GM12892 (cell line): ENCODE data around the gene UBE3D.
"Not testable (repeated sequence)": the region's sequence is repeated elsewhere in the genome, so short reads cannot be mapped to it uniquely, and the experiment has no call there.

Experiments used
- DNase-seq: peaks from one replicate; pipeline ENCODE4 v3.0.0; 2011; ENCODE audit not compliant: insufficient read length
- FAIRE-seq: peaks from 2 replicates; lab custom pipeline; 2011; peaks lifted over from hg19 to GRCh38; lab: Jason Lieb, UNC
- POLR2A ChIP-seq: IDR thresholded peaks from 2 replicates; pipeline ENCODE4 v1.6.1; 2011; ENCODE audit warnings: low read depth, low read length, control low read depth
- POLR2AphosphoS5 ChIP-seq: IDR thresholded peaks from 2 replicates; pipeline ENCODE4 v1.6.1; 2011; ENCODE audit warnings: low read depth, low read length, control low read depth
- TAF1 ChIP-seq: IDR thresholded peaks from 2 replicates; pipeline ENCODE4 v1.6.1; 2011; ENCODE audit warnings: low read depth, mild to moderate bottlenecking, control low read depth, low read length, borderline replicate concordance

Gene UBE3D

DNA sequence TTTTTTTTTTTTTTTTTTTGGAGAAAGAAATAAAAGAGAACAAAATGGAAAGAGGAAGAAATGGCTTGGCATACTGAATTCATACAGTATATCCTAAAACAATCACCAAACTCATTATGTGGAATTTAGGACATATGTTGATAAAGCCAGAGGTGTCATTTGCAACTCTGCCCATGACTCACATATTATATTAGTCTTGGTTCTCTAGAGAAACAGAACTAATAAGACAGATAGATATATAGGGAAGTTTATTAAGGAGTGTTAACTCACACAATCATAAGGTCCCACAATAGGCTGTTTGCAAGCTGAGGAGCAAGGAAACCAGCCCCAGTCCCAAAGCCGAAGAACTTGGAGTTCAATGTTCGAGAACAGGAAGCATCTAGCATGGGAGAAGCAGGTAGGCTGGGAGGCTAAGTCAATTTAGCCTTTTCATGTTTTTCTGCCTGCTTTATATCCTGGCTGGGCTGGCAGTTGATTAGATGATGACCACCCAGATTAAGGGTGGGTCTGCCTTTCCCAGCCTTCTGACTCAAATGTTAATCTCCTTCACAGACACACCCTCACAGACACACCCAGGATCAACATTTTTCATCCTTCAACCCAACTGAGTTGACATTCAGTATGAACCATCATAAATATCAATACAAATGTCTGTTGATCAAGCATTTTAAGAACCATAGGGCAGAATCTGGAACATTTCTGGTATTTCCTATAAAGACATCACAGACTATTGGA lies 102.3 kb downstream of the UBE3D start:
- FAIRE-seq (no peak), DNase-seq (no peak)
- TF ChIP-seq POLR2AphosphoS5 (no peak), TAF1 (no peak), POLR2A (no peak)

DNA sequence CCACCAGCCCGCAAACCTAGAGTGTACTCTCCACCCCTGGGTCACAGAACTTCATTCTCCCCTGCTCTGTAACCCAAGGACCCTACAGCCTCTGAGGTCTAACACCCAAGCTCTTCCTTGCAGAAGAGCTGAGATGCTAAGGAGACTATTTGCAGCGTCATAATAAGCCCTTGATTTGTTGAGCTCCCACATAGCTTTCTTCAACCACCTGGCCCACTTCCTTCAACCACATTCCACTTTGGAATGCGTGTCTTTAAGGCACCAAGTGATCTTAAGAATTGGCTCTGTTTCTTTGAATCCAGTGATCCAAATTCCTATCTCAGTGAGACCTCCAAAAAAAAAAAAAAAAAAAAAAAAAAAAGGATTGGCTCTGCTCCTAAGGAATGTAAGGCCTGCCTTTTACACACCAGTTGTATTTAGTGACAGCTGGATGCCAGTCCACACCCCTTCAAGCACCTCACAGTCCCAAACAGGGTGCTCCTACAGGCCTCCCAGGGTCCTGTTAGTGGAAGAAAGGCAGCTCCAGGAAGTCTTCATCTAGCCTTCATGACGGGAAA lies 106.2 kb downstream of the UBE3D start:
- FAIRE-seq (no peak), DNase-seq (no peak)

DNA sequence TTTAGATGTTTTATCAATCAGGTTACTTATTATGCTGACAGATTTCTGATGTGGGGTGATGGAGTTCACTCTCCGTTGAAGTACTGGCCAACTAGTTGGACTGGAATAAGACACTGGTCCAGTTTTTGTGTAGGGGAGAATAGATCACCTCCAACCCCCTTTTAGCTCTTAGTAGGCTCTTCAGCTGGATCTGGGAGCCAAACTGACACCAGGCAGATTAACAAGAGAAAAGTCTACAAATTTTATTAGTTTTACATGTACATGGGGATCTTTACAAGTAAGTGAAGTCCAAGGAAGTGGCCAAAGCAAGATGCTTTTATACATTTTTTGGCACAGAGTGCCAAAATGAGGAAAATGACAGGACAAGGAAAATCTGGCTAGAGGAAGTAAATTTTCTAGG lies 107.1 kb downstream of the UBE3D start:
- DNase-seq: no peak
- no peak for FAIRE-seq
- TF ChIP-seq POLR2AphosphoS5 (no peak), POLR2A (no peak), TAF1 (no peak)

More for the DNA sequence above, 106.2 kb downstream of the UBE3D start:
- TF ChIP-seq TAF1 (no peak), POLR2A (no peak), POLR2AphosphoS5 (no peak)

DNA sequence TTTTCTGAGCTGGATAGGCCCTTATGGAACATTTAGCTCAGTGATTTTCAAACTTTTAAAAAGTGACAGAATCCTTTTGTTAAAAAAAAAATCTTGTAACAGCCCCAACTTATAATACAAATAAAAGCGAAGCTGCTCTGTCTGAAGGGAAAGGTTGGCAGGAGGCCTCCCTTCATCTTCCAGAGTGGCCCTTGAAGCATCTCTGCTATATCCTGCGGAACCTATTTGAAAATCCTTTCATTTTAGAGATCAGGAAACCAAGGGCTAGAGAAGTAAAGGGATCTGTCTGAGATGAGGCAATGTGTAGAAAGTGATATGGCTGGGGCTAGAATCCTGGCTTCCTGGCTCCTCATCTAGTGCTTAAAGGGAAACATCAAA lies 107.8 kb downstream of the UBE3D start:
- TF ChIP-seq TAF1 (no peak), POLR2A (no peak), POLR2AphosphoS5 (no peak)
- no peak for FAIRE-seq
- no peak for DNase-seq

DNA sequence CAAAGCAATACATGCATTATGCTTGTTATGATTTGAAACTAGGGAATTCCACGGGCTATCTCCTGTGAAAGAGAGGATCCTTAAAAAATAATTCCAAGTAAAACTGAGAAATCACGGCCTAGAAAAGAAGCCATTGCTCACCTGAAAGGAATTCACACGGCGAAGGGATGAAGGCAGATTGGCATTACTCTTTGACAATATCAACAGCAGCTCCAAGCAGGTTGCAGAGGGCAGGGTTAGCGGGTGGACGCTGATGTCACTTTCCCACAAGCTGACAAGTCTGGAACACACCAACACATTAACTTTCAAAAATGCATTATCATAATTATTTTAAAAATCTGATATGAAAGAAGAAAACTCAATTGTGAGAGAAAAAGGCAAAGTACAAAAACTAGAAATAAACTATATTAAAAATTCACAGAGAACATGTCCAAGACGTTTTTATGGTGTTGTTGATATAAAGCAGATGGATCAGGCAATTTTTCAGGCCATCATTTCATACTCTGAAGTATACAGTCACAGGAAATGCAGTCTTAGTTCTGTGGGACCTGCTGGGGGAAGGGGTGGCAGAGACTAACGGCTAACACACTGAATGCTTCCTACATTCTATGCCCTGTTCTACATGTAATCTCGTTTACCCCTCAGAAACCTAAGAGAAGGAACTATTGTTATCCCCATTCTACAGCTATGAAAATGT lies 108.3 kb downstream of the UBE3D start:
- TF ChIP-seq POLR2AphosphoS5 (no peak), POLR2A (no peak), TAF1 (no peak)
- DNase-seq: no peak
- no peak for FAIRE-seq

DNA sequence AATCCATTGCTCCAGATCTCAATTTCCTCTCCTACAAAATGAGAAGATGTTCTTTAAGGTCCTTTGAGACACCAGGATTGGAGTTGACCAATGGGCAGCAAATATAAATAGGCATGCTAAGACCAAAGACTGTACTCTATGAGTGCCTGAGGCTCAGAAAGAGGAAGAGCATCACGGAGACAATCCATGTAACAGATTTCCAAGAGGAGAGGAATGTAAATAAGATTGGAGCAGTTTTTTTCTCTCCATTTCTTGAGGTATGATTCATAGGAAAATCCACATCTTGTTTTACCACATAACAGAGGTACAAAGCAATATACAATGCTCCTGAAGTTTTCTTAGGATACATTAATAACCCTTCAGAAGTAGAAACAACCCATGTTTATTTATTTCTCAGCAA lies 109.8 kb downstream of the UBE3D start:
- DNase-seq (no peak), FAIRE-seq (no peak)

DNA sequence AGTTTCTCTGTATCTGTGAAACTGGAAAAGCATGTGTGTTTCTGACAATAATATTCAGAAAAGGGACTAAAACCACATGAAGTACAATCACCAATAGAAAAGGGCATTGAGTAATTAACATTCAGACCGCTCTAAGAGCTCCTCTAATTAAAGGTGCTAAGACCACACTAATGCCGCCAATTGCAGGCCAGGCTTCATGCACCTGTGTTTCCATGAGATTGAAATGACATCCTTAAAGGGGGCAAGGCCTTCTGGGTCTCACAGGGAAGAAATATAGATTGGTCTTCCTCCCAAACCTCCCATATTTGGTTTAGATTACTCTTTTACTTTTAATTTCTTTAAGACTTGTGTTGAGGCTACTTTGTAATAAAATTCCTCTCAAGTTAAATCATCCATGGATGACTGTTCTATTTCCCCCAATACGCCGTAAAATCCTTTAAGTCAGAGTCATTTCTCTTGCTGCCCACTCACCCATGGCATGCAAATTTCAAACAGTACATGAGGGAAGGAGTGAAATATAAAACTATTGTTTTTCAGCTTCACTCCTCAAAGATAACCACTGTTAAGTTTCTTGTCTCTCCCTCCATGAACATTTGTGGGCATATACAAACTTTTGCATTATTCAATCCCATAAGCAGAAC lies 110.6 kb downstream of the UBE3D start:
- DNase-seq (no peak), FAIRE-seq (no peak)
- TF ChIP-seq POLR2A (no peak), TAF1 (no peak), POLR2AphosphoS5 (no peak)

More for the DNA sequence above, 109.8 kb downstream of the UBE3D start:
- TF ChIP-seq POLR2AphosphoS5: no peak
- no peak for TF ChIP-seq TAF1
- TF ChIP-seq POLR2A: no peak

DNA sequence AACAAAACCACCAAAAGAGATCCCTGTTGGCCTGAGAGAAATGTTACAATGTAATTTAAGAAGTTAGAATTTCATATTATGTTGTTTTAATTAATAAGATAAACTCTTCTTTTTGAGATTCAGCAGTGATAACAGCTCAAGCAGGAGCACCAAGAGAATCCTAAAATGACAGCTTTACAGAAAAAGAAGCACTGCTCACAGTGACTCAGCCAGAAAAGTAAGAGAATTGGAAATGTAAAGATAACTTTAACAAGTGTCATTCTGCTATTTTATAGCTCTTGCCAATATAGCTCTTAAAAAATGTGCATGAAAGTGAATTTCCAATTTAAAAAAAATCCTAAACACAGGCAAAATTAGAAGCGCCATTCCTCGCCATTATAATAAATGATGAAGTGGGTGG lies 111.3 kb downstream of the UBE3D start:
- TF ChIP-seq POLR2A: no peak
- no peak for TF ChIP-seq TAF1
- TF ChIP-seq POLR2AphosphoS5: no peak
- FAIRE-seq: no peak
- DNase-seq: no peak

DNA sequence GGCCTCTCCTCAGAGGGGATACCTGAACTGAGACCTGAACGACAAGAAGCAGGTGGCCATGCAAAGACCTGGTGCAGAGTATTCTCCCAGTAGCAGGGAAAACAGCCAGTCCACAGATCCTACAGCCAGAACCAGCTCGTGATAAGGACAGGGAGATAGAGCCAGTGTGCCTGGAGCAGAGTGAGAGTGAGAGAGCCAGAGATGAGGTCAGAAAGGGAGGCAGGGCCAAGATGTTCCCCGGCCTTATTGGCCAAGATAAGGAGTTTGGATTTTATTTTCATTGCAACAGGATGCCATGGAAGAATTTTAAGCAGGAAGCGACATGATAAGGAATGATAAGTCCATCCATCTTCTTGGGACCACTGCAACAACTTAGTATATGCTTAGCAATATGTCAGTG lies 111.8 kb downstream of the UBE3D start:
- FAIRE-seq: no peak
- DNase-seq: no peak
- TF ChIP-seq POLR2A (no peak), POLR2AphosphoS5 (no peak), TAF1 (no peak)

DNA sequence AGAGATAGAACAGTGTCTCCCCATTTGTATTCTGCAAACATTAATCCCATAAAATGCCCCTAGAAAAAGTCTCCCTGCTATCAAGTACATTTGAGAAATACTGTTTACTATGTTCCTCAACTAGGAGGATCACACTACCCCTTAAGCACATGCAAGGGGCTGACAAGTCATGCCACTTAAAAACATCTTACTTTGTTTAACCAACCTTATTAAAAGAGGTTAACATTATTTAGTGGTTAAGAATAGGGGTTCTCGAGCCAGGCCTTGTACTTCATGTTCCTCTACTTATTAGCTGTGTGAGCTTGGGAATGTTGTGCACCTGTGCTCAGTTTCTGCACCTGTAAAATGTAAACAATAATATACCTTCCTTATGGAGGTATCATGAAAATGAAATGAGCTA lies 113.7 kb downstream of the UBE3D start:
- FAIRE-seq (no peak), DNase-seq (no peak)
- TF ChIP-seq TAF1 (no peak), POLR2A (no peak), POLR2AphosphoS5 (no peak)

DNA sequence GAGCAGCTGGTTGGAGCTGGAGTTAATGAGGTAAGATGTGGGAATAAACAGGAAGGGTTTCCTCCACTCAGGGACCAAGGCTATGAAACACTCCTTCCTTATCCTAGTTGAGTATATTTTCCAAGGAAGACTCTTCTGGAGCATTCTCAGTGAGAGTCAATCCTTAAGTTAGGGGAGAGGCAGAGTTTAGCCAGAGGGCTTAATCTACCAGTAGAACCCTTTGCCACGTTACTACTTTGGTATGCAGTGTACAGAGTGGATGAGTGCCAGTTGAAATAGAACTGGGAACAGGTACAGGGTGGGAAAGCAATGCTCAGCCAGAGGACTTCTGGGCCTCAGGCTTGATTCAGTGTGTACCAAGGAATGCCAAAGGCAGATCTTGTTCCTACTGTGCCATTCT lies 114.3 kb downstream of the UBE3D start:
- TF ChIP-seq TAF1 (no peak), POLR2A (no peak), POLR2AphosphoS5 (no peak)
- no peak for DNase-seq
- FAIRE-seq: no peak

DNA sequence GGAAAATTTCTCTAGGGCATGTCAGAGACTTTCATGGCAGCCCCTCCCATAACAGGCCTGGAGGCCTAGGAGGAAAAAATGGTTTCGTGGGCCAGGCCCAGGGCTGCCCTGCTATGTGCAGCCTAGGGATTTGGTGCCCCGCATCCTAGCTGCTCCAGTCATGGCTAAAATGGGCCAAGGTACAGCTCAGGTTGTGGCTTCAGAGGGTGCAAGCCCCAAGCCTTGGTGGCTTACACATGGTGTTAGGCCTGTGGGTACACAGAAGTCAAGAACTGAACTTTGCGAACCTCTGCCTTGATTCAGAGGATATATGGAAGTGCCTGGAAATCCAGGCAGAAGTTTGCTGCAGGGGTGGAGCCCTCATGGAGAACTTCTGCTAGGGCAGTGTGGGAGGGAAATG lies 134.7 kb downstream of the UBE3D start:
- DNase-seq, FAIRE-seq: not testable (repeated sequence)
